PC-9 (cell line): Measurements from ENCODE around the gene RNF144A.

Experiments
- EZH2 ChIP-seq: fragments of 200-600 bp; sonication (generic); IDR thresholded peaks from 2 replicates; pipeline ENCODE4 v1.8.0; 2017; ENCODE audit warnings: antibody characterized with exemption, low read depth
- TF ChIP-seq, protein P1 (sequence below): fragments of 200-600 bp; sonication (generic); conservative IDR thresholded peaks from 2 replicates; pipeline ENCODE4 v1.6.1; 2017; ENCODE audit warnings: mixed run types, antibody characterized with exemption, mild to moderate bottlenecking, moderate library complexity

DNA sequence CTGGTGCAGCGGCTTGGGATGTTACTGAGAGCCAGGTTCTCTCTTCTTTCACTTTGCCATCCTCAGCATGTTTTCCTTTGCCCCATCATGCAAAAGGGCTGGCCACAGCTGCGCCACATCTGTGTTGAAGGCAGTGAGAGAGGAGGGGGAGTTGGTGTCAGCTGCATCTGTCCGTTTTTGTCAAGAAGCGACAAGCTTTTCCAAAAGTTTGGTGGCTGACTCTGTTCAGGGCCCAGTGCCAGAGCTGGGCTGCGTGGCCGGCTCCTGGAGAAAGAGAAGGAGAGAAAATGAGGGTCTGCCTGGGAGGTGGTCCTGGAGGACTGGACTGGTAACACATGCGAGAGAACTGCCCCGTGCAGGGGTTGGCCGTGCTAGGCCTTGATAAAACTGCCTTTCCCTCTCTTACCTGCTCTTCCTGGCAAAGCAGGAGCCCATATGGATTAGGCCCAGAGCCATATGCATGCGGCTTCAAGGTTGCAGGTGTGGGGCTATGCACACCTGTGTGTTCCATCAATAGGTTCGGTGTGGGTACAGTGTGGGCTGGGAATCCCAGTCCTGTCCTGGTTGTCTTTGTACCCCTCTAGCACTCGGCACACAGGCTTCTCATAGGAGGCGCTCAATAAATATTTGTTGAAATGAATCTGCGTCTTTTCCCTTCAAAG is 9.0 kb downstream of the RNF144A start:
- TF ChIP-seq, protein P1, sequence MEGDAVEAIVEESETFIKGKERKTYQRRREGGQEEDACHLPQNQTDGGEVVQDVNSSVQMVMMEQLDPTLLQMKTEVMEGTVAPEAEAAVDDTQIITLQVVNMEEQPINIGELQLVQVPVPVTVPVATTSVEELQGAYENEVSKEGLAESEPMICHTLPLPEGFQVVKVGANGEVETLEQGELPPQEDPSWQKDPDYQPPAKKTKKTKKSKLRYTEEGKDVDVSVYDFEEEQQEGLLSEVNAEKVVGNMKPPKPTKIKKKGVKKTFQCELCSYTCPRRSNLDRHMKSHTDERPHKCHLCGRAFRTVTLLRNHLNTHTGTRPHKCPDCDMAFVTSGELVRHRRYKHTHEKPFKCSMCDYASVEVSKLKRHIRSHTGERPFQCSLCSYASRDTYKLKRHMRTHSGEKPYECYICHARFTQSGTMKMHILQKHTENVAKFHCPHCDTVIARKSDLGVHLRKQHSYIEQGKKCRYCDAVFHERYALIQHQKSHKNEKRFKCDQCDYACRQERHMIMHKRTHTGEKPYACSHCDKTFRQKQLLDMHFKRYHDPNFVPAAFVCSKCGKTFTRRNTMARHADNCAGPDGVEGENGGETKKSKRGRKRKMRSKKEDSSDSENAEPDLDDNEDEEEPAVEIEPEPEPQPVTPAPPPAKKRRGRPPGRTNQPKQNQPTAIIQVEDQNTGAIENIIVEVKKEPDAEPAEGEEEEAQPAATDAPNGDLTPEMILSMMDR = no peak
- TF ChIP-seq EZH2 = no peak
